A172 (cell line): ENCODE measurements around the gene OR52E5. TPM values are rescaled to one million over a fixed set of nuclear protein-coding genes. Genes with fewer than 3 reads are reported as not detected.
A peak's percentile ranks its signal among the peaks of the same experiment; 100 is the strongest.

Experiments
- DNase-seq: peaks from one replicate; pipeline ENCODE4 v3.0.0-alpha.2; 2015; ENCODE audit warnings: low spot score
- total RNA-seq: library from RNA; depleted of rRNA; stranded (reverse); fragments of >200 nt; shearing (Covaris generic); gene quantifications from 2 replicates; pipeline ENCODE4 v1.2.3, GENCODE V29; 2014; rRNA removed

OR52E5 gene
- not detected in 2 replicates for total RNA-seq

GRCh38 chr11:5892908-5893307 lies at the start of gene OR52E5:
Gene OR52E5, plus strand, starts transcription at chr11:5893208. Its CDS starts 7,569 bp downstream, at chr11:5900777.
- no peak for DNase-seq

DNA sequence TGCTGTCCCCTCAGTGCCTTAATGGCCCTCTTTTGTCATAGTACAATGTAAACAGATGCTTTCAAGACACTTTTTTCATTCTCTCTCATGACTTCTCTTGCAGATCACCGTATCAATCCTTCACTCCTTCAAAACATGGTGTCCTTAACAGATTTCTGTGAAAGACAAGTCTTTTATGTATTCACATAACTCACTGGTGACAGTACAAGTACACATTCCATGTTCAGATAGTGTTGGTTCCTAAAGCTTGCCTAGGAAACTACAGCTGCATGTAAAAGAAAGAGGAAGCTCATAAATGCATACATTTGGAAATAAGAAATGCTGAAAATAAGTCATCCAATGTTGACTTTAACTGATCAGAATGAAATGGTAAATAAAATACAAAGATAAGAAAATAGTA lies 46.3 kb upstream of the OR52E5 start:
- DNase-seq = no peak

DNA sequence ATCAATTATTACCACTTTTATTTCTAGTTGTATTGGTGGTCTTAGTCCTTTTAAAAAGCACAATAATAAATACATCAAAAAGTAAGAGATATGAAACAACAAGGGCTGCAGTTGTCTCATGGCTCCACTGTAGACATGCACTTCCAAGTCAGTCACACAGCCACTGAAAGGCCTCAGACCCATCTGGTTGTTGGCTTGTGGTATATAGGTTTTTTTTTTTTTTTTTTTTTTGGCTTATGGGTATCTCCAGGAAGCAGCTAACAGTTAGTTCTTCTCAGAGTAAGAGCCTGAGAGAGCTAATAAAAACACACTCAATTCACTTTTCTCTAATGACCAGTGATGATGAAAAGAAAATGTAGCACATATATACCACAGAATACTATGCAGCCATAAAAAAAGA lies 45.3 kb upstream of the OR52E5 start:
- no peak for DNase-seq

DNA sequence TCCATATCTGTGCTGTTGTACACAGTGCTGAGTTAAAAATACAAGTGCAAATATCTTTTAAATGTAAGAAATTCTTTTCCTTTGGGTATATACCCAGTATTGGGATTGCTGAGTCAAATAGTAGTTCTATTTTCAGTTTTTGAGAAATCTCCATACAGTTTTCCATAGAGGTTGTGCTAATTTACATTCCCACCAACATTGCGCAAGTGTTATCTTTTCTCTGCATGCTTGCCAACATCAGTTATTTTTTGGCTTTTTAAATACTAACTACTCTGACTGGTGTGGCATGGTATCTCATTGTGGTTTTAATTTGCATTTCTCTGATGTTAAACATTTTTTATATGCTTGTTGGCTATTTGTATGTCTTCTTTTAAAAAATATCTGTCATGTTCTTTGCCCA lies 42.0 kb upstream of the OR52E5 start:
- no peak for DNase-seq

GRCh38 chr11:5857590-5857989 lies 35.4 kb upstream of the OR52E5 start, which contains the start of gene OR52E8:
Gene OR52E8, minus strand, starts transcription at chr11:5857690. Its CDS starts 0 bp downstream, at chr11:5857690.
- no peak for DNase-seq

GRCh38 chr11:5865826-5866225 lies 27.2 kb upstream of the OR52E5 start:
- DNase-seq = no peak

- DNase-seq = no peak
Measured at GRCh38 chr11:5878564-5878963, 14.4 kb upstream of the OR52E5 start.

DNA sequence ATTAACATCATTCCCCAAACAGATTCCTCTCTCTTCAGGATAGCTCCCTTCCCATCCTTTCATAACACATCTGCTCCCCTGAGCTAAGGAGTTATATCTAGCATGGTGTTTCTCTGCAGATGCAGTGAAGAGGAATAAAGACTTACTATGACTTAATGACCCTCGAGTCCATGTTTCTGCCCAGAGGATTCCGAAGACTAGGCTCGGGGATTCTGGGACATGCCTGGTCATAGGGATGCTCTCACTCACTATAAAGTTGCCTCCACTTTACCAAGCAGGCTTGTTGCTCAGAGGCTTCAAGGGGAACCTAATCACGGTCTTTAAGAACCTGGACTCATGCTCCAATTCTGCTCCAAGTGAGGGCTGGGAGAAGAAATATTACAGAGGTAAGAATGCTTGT lies 12.7 kb upstream of the OR52E5 start, which contains the start of gene OR52E4:
Gene OR52E4 (plus strand): TSS at position 301 of the 400 bp plus-strand sequence. CDS start 3,664 bp downstream, outside the sequence.
- DNase-seq = no peak

DNA sequence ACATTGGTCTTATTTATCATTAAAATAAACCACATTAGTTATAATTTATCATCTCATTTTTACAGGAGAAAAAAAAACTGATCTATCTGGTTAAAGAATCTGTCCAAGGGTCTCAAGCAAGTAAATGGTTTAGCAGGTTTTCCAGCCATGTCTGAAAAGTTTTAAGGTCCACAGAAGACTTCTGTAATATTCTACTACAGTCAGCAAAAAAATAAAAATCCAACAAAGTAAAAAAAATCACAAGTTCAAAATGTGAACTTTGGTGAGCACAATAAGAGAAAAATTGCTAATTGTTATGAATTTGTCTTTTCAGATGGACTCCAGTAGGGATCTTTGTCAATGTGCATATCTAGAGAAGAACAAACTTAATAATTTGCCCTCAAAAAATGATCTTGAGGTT lies 11.3 kb upstream of the OR52E5 start:
- no peak for DNase-seq

DNA sequence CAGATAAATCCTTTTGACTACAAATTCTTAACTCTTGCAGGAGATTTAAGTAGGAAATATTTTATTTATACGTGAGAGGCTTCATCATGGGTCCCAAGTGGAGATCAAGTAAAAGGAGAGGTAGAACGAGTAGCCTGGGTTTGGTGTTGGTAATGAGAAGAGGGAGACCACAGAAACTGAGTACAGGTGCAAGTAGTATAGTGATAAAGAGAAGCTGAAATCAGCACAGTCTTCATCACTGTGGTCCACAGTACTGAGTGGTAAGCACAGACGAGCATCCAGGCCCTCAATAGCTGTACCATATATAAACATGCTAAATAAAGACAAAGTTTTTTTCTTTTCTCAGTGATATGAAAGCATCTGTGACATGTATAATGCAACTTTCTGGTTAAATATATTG lies 5.8 kb upstream of the OR52E5 start:
- DNase-seq = no peak

DNA sequence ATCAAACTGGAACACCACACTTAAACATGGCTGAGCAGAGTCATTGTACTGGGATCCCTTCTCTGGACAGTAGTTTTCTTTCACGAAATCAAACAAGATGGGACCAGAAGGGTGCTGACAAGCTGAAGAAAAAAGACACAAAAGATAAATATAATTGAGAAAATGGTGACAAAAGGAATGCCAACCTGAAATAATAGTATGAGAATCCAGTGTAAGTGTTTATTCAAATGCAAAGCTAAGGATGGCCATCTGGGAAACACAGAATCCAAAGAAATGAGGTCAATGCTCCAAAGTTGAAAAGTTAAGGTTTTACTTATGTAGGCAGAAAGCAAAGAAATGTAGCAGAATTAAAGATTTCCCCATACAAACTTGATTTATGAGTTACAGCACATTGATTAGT lies 5.3 kb upstream of the OR52E5 start:
- DNase-seq = no peak

DNA sequence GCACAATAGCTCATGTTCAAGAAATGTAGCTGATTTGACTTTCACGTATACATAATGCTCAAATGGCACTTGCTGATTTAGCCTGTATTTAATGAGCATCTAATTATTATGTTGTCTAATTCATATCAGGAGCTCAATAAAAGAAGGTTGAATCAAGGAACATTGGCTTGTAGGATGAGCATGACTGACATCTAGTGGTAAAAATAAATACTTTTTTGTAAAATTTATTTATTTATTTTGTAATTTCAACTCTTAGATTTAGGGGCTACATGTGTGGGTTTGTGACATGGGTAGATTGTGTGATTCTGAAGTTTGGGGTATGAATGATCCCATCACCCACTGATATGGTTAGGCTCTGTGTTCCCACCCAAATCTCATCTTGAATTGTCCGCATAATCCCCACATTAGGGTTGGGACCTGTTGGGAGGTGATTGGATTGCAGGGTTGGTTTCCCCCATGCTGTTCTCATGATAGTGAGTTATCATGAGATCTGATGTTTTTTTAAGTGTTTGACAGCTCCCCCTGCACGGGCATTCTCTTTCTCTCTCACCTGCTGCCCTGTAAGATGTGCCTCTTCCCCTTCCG lies 1.7 kb upstream of the OR52E5 start:
- peak; percentile 8 for DNase-seq

GRCh38 chr11:5899534-5899933 lies 6.5 kb downstream of the OR52E5 start:
- DNase-seq = no peak

GRCh38 chr11:5910540-5910939 lies 17.5 kb downstream of the OR52E5 start:
- DNase-seq = no peak

DNA sequence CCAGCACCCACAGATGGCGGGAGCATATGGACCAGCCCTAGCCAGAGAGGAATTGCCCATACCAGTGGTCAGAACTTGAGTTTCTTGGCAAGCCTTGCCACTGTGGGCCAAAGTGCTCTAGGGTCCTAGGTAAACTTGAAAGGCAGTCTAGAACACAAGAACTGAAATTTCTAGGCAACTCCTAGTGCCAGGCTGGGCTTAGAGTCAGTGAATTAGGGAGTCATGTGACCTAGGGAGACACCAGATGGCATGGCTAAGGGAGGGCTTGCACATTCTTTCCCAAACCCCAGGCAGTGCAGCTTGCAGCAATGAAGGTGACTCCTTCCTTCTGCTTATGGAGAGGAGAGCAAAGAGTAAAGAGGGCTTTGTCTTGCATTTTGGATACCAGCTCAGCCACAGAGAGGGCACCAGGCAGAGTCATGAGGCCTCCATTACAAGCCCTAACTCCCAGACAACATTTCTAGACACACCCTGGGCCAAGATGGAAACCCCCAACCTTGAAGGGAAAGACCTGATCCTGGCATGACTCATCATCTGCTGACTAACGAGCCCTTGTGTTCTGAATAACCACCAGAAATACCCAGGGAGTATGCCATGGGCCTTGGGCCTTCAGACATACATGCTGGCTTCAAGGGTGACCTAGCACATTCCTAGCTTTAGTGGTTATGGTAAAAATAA lies 29.9 kb downstream of the OR52E5 start:
- peak; percentile 86 for DNase-seq

DNA sequence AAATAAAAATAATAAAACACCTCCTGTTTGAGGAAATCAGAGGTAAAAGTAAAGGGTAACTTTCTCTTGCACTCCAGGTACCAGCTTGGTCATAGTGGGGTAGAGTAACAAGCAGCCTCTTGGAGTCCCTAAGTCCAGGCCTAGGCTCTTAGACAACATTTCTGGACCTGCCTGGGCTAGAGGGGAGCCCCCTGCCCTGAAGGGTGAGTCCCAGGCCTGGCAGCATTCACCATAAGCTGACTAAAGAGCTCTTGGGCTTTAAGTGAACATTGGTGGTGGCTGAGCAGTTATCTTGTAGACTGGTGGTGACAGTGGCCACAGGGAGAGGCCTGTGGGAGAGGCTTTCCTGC lies 30.4 kb downstream of the OR52E5 start:
- DNase-seq = no peak

DNA sequence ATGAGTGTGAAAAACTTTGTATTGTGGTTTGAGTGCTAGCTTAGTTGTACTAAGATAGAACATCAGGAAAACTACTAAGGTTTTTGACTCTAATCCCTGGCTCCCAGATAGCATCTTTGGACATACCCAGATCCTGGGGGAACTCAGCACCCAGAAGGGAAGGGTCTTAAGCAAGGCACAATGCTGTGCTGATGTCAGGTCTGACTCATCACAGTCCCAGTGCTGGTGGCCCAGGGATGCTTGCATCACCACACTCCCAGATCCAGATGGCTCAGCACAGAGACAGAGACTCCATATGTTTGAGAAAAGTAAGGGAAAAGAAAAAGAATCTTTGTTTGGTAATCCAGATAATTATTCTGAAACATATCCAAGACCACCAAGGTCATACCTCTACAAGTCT lies 30.8 kb downstream of the OR52E5 start:
- DNase-seq = peak; percentile 8

DNA sequence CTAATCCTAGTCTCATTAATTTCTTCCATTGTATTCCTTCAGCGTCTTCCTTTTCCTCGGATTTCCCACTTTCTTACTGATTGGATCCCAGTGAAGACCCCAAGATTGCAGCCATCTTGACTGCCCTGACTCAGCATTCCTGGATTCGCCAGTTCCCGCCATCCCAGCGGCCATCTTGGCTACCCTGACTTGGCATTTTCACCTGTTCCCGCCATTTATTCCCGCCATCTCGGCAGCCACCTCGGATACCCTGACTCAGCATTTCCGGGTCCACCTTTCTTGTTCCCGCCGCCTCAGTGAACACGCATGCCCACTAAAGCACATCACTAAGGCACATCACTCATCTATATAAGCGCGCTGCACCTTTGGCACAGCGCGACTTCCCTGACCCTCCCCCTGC lies 35.3 kb downstream of the OR52E5 start:
- DNase-seq = no peak

- DNase-seq = no peak
Measured at GRCh38 chr11:5928811-5929210, 35.8 kb downstream of the OR52E5 start.

DNA sequence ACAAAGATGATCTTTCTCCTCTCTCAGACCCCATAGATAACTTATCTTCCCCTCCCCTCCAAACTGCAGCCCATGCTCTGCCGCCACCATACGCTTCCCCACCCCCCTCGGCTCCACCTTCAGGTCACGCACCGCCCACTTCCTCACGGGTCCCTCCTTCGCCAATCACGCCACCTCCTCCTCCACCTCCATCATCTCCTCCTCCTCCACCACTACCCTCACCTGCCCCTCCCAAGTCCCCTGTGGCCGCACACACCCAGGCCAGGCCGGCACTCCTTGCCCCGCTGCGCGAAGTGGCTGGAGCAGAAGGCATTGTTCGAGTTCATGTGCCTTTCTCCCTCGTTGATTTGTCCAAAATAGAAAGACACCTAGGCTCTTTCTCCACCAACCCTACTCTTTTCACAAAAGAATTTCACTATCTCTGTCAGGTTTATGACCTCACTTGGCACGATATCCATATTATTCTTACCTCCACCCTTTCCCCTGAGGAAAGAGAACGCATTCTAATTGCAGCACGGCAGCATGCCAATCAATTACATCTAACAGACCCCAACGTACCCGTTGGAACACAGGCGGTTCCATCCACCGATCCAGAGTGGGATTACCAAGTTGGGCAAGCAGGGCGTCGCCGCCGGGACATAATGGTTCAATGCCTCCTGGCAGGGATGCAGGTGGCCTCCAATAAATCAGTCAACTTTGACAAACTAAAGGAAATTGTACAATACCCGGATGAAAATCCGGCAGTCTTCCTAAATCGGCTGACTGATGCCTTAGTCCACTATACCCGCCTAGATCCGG lies 36.8 kb downstream of the OR52E5 start:
- DNase-seq = no peak

GRCh38 chr11:5930614-5931013 lies 37.6 kb downstream of the OR52E5 start:
- no peak for DNase-seq

GRCh38 chr11:5931061-5931460 lies 38.1 kb downstream of the OR52E5 start:
- no peak for DNase-seq

- no peak for DNase-seq
Measured at GRCh38 chr11:5932671-5933070, 39.7 kb downstream of the OR52E5 start.
